Esophagus squamous epithelium (tissue), 5 donors: Measurements from ENCODE around the gene CCT7. TPM values are rescaled to one million over a fixed set of nuclear protein-coding genes. Genes with fewer than 3 reads are reported as not detected.

Experiments used
- DNase-seq: peaks from one replicate; lab custom pipeline; 2025; lab: John Stamatoyannopoulos, UW
- H3K27ac ChIP-seq, 4 donors: fragments of 200-600 bp; sonication (generic); one replicate each; pipeline ENCODE4 v1.5.1; 2016 to 2019; ENCODE audit warnings: mild to moderate bottlenecking in 1 of 4
- H3K27me3 ChIP-seq, 4 donors: fragments of 200-600 bp; sonication (generic); 1 replicate in 3 of 4; 2 replicates in 1 of 4; pipeline versions ENCODE4 v1.5.1 to v1.6.0; 2017 to 2021; ENCODE audit warnings: antibody characterized with exemption in 1 of 4
- H3K36me3 ChIP-seq, 3 donors: fragments of 200-600 bp; sonication (generic); one replicate each; pipeline ENCODE4 v1.5.1; 2016 to 2019
- H3K4me1 ChIP-seq, 3 donors: fragments of 200-600 bp; sonication (generic); one replicate each; pipeline ENCODE4 v1.5.1; 2017 to 2019
- H3K4me3 ChIP-seq, 4 donors: fragments of 200-600 bp; sonication (generic); 1 replicate in 3 of 4; 2 replicates in 1 of 4; pipeline ENCODE4 v1.5.1; 2016 to 2019; ENCODE audit warnings: mild to moderate bottlenecking in 2 of 4, moderate library complexity in 1 of 4
- H3K9me3 ChIP-seq, 3 donors: fragments of 200-600 bp; sonication (generic); one replicate each; pipeline ENCODE4 v1.5.1; 2016 to 2019
- CTCF ChIP-seq, 6 experiments: fragments of 450-650 bp in 4 of 6; fragments of 200-600 bp in 2 of 6; sonication (generic) in 2 of 6; IDR thresholded peaks; one replicate each; pipeline ENCODE4 v1.5.1; 2016 to 2019; ENCODE audit warnings: antibody characterized with exemption in 6 of 6, mild to moderate bottlenecking in 4 of 6, moderate library complexity in 4 of 6
- POLR2A ChIP-seq, 4 donors: fragments of 450-650 bp; IDR thresholded peaks; one replicate each; pipeline ENCODE4 v1.6.1; 2017; ENCODE audit warnings: antibody characterized with exemption in 4 of 4, mild to moderate bottlenecking in 4 of 4, moderate library complexity in 3 of 4
- WGBS, 2 donors: methylation state at CpG; one replicate each; pipeline ENCODE4 v1.1.5; 2018; 5-methylcytosine and 5-hydroxymethylcytosine counted together
- intact Hi-C: fragments of 100-400 bp; cut with DNase I; formaldehyde crosslinking; loops from one replicate; pipeline ENCODE4 v1.15.0; 2022
- total RNA-seq, 4 donors: library from RNA; depleted of rRNA; stranded (reverse); fragments of >200 nt; gene quantifications; one replicate each; pipeline ENCODE4 v1.1.0, GENCODE V29; 2016
- donor health status: DM: yes; HTN: yes; CAD: no.

The CCT7 gene
- total RNA-seq, 4 donors from 2014 or later = 149 to 246 (median 217) TPM

DNA sequence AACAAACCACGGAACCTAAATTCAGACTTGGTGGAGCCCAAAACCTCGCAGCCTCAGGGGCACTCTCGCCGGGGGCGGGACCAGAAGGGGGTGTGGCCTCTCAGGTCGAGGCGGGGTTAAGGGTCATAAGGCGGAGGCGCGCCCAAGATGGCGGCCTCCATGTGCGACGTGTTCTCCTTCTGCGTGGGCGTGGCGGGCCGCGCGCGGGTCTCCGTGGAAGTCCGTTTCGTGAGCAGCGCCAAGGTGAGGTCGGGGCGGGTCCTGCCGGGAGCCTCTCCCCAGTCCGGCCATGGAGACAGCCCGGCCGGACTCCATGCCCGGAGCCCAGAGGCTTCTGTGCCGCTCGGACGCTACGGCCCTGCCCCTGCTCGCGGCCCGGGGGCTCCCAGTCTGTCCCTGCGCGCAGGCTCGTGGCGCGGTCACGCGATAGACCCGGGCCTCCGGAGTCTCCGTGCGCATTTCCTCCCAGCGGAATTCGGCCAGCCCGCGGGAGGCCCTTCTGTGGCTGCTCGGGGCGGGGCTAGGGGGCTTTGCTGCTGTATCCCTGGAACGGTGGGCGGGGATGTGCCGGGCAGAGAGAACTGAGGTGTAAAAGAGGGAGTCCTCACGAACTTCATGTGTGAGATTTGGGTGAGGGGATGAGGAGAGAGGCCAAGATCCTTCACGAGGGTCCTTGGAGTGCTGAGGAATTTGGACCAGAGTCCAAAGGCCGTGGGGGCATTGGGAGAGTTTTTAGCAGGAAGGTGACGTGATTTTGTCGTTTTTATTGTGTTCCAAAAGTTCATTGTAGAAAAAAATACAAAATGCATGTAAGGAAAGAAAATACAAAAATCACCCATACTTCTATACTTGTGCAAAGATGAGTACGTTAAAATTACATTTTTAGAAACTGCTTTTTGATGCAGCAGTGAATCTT, 19.7 kb upstream of the CCT7 start, which contains the start of gene SMYD5:
Gene SMYD5, plus strand, starts transcription at position 126 of the 916 bp plus-strand sequence. Its CDS starts 22 bp downstream, at position 148.
- DNase-seq = peak; percentile 48
- peak within 1 kb of the TSS; percentile 67 to 81 (median 74) for H3K27ac ChIP-seq
- peaks cover 0 to 12% (median 0%) of the 10 kb centered on the region in 3 donors for H3K36me3 ChIP-seq
- TF ChIP-seq POLR2A (IDR thresholded peaks at IDR 0.05) = peak in 1 of 4 donors; percentile 44
- TF ChIP-seq CTCF (IDR thresholded peaks at IDR 0.05) = no peak
- intact Hi-C loops = no loop called here
- WGBS, 2 donors = 0 to 1% methylated on average over 8 of the region's 64 CpGs
- H3K4me1 ChIP-seq = peaks cover 5 to 32% (median 24%) of the 10 kb centered on the region in 3 donors
- no peaks in the 10 kb centered on the region for H3K9me3 ChIP-seq
- no peaks in the 10 kb centered on the region for H3K27me3 ChIP-seq
- peak within 1 kb of the TSS; percentile 73 to 91 (median 81) for H3K4me3 ChIP-seq

GRCh38 chr2:73215254-73215653, 18.9 kb upstream of the CCT7 start:
- no peak for DNase-seq
- Histone ChIP-seq H3K4me1 (peaks cover 5 to 32% (median 24%) of the 10 kb centered on the region in 3 donors), H3K9me3 (no peaks in the 10 kb centered on the region), H3K36me3 (peaks cover 0 to 21% (median 0%) of the 10 kb centered on the region in 3 donors), H3K27ac (no peak overlapping the region), H3K4me3 (peak overlapping the region in 2 of 4 donors; percentile 88 to 91), H3K27me3 (no peaks in the 10 kb centered on the region)
- intact Hi-C loops = no loop called here
- TF ChIP-seq CTCF (IDR thresholded peaks at IDR 0.05) (no peak), POLR2A (IDR thresholded peaks at IDR 0.05) (no peak)
- 73 to 74% methylated on average over 4 of the region's 4 CpGs for WGBS, 2 donors

GRCh38 chr2:73217160-73217559, 16.9 kb upstream of the CCT7 start:
- DNase-seq = no peak
- TF ChIP-seq POLR2A (IDR thresholded peaks at IDR 0.05) = no peak
- Histone ChIP-seq H3K27ac (no peak overlapping the region), H3K36me3 (peaks cover 0 to 40% (median 3%) of the 10 kb centered on the region in 3 donors), H3K27me3 (no peaks in the 10 kb centered on the region), H3K4me1 (peaks cover 5 to 30% (median 22%) of the 10 kb centered on the region in 3 donors), H3K9me3 (no peaks in the 10 kb centered on the region), H3K4me3 (no peak overlapping the region)
- intact Hi-C loops = no loop called here
- 89 to 91% methylated on average over 5 of the region's 5 CpGs for WGBS, 2 donors

- DNase-seq = no peak
- TF ChIP-seq CTCF (IDR thresholded peaks at IDR 0.05) (no peak), POLR2A (IDR thresholded peaks at IDR 0.05) (no peak)
- H3K27ac ChIP-seq = no peak overlapping the region
- 44 to 71% methylated on average over 1 to 2 of the region's 2 CpGs for WGBS, 2 donors
- no peaks in the 10 kb centered on the region for H3K9me3 ChIP-seq
- no peak overlapping the region for H3K4me3 ChIP-seq
- intact Hi-C loops = no loop called here
- H3K27me3 ChIP-seq = no peaks in the 10 kb centered on the region
- peaks cover 5 to 24% (median 15%) of the 10 kb centered on the region in 3 donors for H3K4me1 ChIP-seq
- H3K36me3 ChIP-seq = peaks cover 0 to 47% (median 4%) of the 10 kb centered on the region in 3 donors
Measured at GRCh38 chr2:73217826-73218225, 16.3 kb upstream of the CCT7 start.

- TF ChIP-seq POLR2A (IDR thresholded peaks at IDR 0.05) = no peak
- no peak for TF ChIP-seq CTCF (IDR thresholded peaks at IDR 0.05)
- no peak overlapping the region for H3K4me3 ChIP-seq
- H3K4me1 ChIP-seq = peaks cover 5 to 20% (median 15%) of the 10 kb centered on the region in 3 donors
- DNase-seq = no peak
- H3K36me3 ChIP-seq = peaks cover 3 to 52% (median 9%) of the 10 kb centered on the region in 3 donors
- H3K27ac ChIP-seq = no peak overlapping the region
- no peaks in the 10 kb centered on the region for H3K9me3 ChIP-seq
- intact Hi-C loops = no loop called here
- no peaks in the 10 kb centered on the region for H3K27me3 ChIP-seq
Measured at GRCh38 chr2:73218298-73218697, 15.8 kb upstream of the CCT7 start.
